Glomerular visceral epithelial cell (primary cell): Measurements from ENCODE around the gene MGAT1.
"Not testable (repeated sequence)": the region's sequence is repeated elsewhere in the genome, so short reads cannot be mapped to it uniquely, and the experiment has no call there.

Experiments
- DNase-seq: peaks from one replicate; pipeline ENCODE4 v3.0.0-alpha.2; 2016; ENCODE audit errors: extremely low spot score

MGAT1 gene

DNA sequence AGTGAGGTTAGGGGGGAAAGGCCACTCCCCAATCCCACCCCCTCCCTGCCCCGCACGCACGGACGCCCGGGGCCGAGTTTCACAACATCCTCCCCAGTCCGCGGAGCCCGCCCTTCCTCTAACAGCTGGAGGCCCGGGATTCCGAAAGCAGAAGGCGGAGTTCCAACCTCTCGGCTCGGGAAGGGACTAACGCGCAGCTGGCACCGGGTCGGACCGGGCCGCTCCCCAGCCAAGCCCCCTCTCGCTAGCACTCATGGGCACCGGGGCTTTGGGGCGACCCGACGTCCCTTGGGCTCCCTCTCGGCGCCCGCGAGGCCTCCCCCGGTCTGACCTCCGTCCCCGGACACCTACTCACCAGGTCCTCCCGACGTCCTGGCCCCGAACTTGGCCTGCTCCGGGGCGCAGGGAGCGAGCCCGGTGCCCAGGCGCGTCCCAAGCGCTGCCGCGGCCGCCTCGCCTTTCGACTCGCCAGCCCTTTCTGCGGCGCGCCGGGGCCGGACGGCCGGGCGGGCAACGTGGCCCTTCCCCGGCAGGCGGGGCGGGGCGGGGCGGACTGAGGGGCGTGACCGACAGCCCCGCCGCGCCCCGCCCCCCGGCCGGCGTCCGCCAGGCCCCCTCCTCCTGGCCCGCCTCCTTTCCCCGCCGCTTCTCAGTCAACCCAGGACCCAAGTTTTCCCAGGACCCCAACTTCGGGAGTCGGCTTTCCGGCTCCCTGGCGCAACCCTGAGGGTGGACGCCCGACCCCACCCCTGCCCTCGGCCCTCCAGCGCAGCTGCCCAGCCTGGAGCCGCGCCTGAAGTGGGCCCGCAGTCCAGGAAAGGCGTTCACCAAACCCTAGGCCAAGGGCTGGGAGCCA lies at the start of gene MGAT1:
Gene MGAT1 (minus strand): TSS at position 482 of the 856 bp plus-strand sequence. CDS start 9,835 bp downstream, outside the sequence.
- DNase-seq, result peak; percentile 85

- no peak for DNase-seq
These were observed 48.0 kb upstream of the MGAT1 start for GRCh38 chr5:180850434-180851078.

GRCh38 chr5:180849827-180850226 lies 47.2 kb upstream of the MGAT1 start:
- no peak for DNase-seq

GRCh38 chr5:180848878-180849277 lies 46.3 kb upstream of the MGAT1 start:
- no peak for DNase-seq

DNA sequence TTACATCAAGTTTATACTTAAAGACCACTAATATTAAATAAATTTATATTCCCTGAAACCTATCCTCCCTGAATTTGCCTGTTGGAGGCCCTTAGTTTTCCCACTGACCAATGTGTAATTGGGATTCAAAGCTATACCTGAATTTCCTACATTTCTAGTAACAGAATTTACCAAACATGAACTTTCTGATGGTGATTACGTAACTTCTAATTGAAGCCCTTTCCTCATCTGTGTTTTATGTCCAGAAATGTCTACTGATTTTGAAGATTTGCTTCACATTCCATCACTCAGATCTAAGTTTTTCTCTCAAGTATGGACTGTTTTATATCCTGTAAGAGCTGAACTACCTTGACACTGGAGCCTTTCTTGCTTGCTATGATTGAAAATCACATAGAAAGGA lies 45.7 kb upstream of the MGAT1 start:
- no peak for DNase-seq

- no peak for DNase-seq
These were observed 44.4 kb upstream of the MGAT1 start for GRCh38 chr5:180847026-180847425.

GRCh38 chr5:180844858-180845257 lies 42.3 kb upstream of the MGAT1 start:
- no peak for DNase-seq

- DNase-seq, result no peak
These were observed 41.8 kb upstream of the MGAT1 start for GRCh38 chr5:180844432-180844831.

DNA sequence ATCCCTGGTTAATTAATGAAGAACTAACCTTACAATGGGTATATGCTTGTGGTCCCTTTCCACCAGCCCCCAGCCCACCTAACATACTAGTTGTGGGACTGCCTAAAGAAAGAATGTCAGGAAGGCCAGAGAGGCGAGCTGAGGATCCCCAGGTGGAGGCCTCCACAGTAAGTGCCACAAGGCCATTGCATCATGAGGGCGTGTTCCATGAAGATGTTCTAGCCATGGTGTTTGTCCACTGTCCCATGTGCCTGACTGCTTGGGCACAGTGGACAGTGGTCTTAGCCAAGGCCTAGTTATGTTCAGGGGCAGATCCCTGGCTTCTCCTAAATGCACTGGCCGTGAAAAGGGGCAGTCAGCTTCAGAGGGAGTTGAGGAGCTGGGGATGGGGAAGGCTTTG lies 37.3 kb upstream of the MGAT1 start:
- no peak for DNase-seq

- DNase-seq, result no peak
These were observed 36.6 kb upstream of the MGAT1 start for GRCh38 chr5:180839227-180839626.

GRCh38 chr5:180837478-180837877 lies 34.9 kb upstream of the MGAT1 start:
- no peak for DNase-seq

GRCh38 chr5:180832638-180833068 lies 30.0 kb upstream of the MGAT1 start:
- no peak for DNase-seq

GRCh38 chr5:180831139-180832093 lies 28.8 kb upstream of the MGAT1 start:
- peak; percentile 61 for DNase-seq

DNA sequence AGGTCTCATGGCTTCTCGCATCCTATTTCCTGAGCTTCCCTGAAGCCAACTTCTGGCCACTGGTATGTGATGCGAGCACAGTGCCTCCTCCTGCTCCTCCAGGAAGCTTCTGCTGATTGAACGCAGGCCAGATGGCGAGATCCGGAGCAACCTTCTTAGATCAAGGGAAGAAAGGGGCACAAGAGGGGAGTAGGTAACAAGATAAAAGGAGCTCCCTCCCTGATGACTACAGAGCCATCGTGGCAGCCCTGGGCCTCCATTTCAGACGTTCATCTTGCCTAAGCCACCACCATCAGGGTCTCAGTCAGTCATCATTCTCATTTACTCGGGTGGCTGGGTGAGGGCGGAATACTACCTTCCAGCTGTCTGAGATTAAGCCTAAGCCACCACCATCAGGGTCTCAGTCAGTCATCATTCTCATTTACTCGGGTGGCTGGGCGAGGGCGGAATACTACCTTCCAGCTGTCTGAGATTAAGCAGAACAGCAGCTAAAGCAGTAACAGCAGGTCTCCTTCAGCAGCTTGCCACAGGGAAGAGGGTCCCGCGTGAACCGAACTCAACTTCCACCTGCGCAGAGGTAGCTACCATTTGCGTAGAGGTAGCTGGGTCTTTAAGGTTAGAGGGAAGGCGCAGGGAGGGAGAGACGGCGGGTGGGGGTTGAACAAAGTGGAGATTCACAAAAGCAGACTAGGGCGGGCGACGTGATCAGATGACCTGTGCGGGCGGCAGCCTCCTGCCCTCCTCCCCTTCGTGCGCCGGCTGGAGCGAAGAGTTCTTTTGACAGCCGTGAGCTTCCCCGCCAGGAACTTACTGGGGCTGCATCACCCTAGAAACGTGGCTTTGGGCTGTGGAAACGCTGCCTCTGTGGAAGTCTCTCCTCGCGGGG lies 27.9 kb upstream of the MGAT1 start:
- DNase-seq, result peak; percentile 40

- no peak for DNase-seq
These were observed 27.1 kb upstream of the MGAT1 start for GRCh38 chr5:180829726-180830125.

DNA sequence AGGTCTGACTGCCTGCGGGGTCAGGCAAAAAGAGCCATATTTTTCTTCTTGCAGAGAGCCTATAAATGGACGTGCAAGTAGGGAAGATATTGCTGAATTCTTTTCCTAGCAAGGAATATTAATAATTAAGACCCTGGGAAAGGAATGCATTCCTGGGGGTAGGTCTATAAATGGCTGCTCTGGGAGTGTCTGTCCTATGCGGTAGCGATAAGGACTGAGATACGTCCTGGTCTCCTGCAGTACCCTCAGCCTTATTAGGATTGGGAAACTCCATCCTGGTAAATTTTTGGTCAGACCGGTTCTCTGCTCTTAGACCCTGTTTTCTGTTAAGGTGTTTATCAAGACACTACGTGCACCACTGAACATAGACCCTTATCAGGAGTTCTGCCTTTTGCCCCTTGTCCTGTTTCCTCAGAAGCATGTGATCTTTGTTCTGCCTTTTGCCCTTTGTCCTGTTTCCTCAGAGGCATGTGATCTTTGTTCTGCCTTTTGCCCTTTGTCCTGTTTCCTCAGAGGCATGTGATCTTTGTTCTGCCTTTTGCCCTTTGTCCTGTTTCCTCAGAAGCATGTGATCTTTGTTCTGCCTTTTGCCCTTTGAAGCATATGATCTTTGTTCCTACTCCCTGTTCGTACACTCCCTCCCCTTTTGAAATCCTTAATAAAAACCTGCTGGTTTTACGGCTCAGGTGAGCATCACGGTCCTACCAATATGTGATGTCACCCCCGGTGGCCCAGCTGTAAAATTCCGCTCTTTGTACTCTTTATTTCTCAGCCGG lies 26.3 kb upstream of the MGAT1 start:
- DNase-seq, result not testable (repeated sequence)

GRCh38 chr5:180827374-180827773 lies 24.8 kb upstream of the MGAT1 start:
- DNase-seq, result not testable (repeated sequence)

- peak; percentile 88 for DNase-seq
These were observed 23.3 kb upstream of the MGAT1 start for GRCh38 chr5:180825768-180826525.
